ENCODE measurements around the gene METTL9. TPM values are rescaled to one million over a fixed set of nuclear protein-coding genes. Genes with fewer than 3 reads are reported as not detected.
"Not testable (repeated sequence)": the region's sequence is repeated elsewhere in the genome, so short reads cannot be mapped to it uniquely, and the experiment has no call there.

The METTL9 gene
- total and polyA plus RNA-seq, 4 donors, result 50.0 to 98.2 (median 61.3) TPM

- H3K9me3 ChIP-seq (ENCODE audit: control insufficient read depth, low read length); H3K4me1 ChIP-seq (ENCODE audit: control insufficient read depth in 1 of 2, insufficient read depth in 2 of 2, low read length in 2 of 2); intact Hi-C loops (cut with DNase I); ATAC-seq (ENCODE audit: low FRiP score); DNase-seq; H3K4me3 ChIP-seq (ENCODE audit: low read length in 2 of 2); H3K36me3 ChIP-seq (ENCODE audit: control insufficient read depth in 1 of 2, insufficient read depth in 2 of 2, low read length in 1 of 2); H3K27ac ChIP-seq (ENCODE audit: low read depth in 1 of 2, low read length in 2 of 2); H3K27me3 ChIP-seq (ENCODE audit: control insufficient read depth in 1 of 2, insufficient read depth in 2 of 2, low read length in 1 of 2): not testable (repeated sequence)
- WGBS, 2 donors, result 92% methylated on average over 6 of the region's 6 CpGs
Observed at GRCh38 chr16:21630866-21631265, 31.5 kb downstream of the METTL9 start.

GRCh38 chr16:21631376-21631775 is 32.0 kb downstream of the METTL9 start:
- WGBS, 2 donors, result 90 to 92% methylated on average over 8 of the region's 8 CpGs
- H3K36me3 ChIP-seq (ENCODE audit: control insufficient read depth in 1 of 2, insufficient read depth in 2 of 2, low read length in 1 of 2); intact Hi-C loops (cut with DNase I): not testable (repeated sequence)

DNA sequence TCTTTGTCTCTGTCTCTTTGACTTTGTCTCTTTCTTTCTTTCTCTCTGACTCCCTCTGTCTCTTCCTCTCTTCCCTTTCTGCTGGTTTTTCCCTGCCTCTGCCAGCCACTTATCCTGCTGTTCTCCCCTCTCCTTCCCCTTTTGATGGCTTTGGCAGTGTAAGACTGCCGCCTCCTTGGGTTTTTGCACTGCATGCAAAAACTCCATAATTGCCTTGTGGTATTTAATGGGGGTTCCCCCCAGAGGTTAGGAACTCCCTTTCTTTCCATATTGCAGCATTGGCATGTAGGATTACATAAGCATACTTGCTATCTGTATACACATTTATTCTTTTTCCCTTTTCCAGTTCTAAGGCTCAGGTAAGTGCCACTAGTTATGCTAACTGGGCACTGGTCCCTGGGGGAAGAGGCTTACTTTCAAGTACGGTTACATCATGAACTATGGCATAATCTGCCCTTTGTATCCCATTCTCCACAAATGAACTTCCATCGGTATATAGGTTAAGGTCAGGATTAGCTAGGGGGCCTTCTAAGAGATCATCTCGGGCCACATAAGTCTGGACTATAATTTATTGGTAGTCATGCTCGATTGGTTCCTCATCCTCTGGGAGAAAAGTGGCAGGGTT is 32.7 kb downstream of the METTL9 start:
- H3K4me1 ChIP-seq (ENCODE audit: control insufficient read depth in 1 of 2, insufficient read depth in 2 of 2, low read length in 2 of 2); intact Hi-C loops (cut with DNase I); H3K4me3 ChIP-seq (ENCODE audit: low read length in 2 of 2); DNase-seq; H3K9me3 ChIP-seq (ENCODE audit: control insufficient read depth, low read length); ATAC-seq (ENCODE audit: low FRiP score); H3K27me3 ChIP-seq (ENCODE audit: control insufficient read depth in 1 of 2, insufficient read depth in 2 of 2, low read length in 1 of 2); H3K27ac ChIP-seq (ENCODE audit: low read depth in 1 of 2, low read length in 2 of 2); H3K36me3 ChIP-seq (ENCODE audit: control insufficient read depth in 1 of 2, insufficient read depth in 2 of 2, low read length in 1 of 2): not testable (repeated sequence)
- 90 to 91% methylated on average over 5 of the region's 5 CpGs for WGBS, 2 donors

More at GRCh38 chr16:21631376-21631775, 32.0 kb downstream of the METTL9 start:
- not testable (repeated sequence) for H3K27ac ChIP-seq (ENCODE audit: low read depth in 1 of 2, low read length in 2 of 2); H3K4me1 ChIP-seq (ENCODE audit: control insufficient read depth in 1 of 2, insufficient read depth in 2 of 2, low read length in 2 of 2); H3K27me3 ChIP-seq (ENCODE audit: control insufficient read depth in 1 of 2, insufficient read depth in 2 of 2, low read length in 1 of 2); DNase-seq; H3K9me3 ChIP-seq (ENCODE audit: control insufficient read depth, low read length); H3K4me3 ChIP-seq (ENCODE audit: low read length in 2 of 2); ATAC-seq (ENCODE audit: low FRiP score)

DNA sequence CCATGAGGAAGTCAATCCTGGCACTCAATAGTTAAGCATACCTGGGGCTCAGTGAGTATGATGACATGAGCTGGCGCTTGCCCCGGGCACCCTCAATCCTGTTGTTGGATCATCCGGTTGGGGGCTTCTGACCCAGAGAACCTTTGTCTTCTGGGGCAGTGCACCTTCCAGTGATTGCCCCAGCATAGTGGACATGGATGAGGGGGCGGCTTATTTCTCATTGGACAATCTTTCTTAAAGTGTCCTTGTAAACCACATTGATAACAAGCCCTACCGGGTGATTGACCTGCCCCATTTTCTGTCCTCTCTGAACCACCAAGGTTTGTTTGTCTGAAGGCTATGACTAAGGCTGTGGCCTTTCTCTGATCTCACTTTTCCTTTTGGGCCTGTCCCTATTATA is 34.8 kb downstream of the METTL9 start:
- no peak for ATAC-seq (ENCODE audit: low FRiP score)
- Histone ChIP-seq H3K4me1 (ENCODE audit: control insufficient read depth in 1 of 2, insufficient read depth in 2 of 2, low read length in 2 of 2) (no peaks in the 10 kb centered on the region), H3K36me3 (ENCODE audit: control insufficient read depth in 1 of 2, insufficient read depth in 2 of 2, low read length in 1 of 2) (peaks cover 0 to 4% of the 10 kb centered on the region in 2 donors), H3K4me3 (ENCODE audit: low read length in 2 of 2) (no peak overlapping the region), H3K9me3 (ENCODE audit: control insufficient read depth, low read length) (no peaks in the 10 kb centered on the region), H3K27me3 (ENCODE audit: control insufficient read depth in 1 of 2, insufficient read depth in 2 of 2, low read length in 1 of 2) (no peaks in the 10 kb centered on the region), H3K27ac (ENCODE audit: low read depth in 1 of 2, low read length in 2 of 2) (no peak overlapping the region)
- no peak for DNase-seq
- intact Hi-C loops (cut with DNase I), result no loop called here
- WGBS, 2 donors, result 92 to 94% methylated on average over 5 of the region's 5 CpGs

DNA sequence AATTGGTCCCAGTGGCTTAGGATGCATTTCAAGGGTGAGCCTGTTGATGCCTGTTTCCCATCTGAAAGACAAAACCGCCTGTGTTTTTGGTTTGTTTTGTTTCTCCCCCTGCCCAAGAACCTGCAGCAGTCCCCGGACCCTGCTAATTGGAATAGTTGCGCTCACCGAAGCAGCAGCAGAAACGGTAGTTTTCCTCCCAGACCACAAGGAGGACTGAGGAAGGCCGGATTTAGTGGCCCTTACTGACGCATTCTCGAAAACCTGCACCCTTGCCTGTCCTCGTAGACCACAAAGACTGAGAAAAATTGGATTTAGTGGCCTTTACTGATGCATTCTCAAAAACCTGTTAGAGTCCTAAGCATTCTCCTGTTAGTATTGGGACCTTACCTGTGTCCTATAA is 36.3 kb downstream of the METTL9 start:
- H3K27ac ChIP-seq (ENCODE audit: low read depth in 1 of 2, low read length in 2 of 2); intact Hi-C loops (cut with DNase I); H3K27me3 ChIP-seq (ENCODE audit: control insufficient read depth in 1 of 2, insufficient read depth in 2 of 2, low read length in 1 of 2); H3K9me3 ChIP-seq (ENCODE audit: control insufficient read depth, low read length); DNase-seq; H3K4me1 ChIP-seq (ENCODE audit: control insufficient read depth in 1 of 2, insufficient read depth in 2 of 2, low read length in 2 of 2); ATAC-seq (ENCODE audit: low FRiP score); H3K36me3 ChIP-seq (ENCODE audit: control insufficient read depth in 1 of 2, insufficient read depth in 2 of 2, low read length in 1 of 2); H3K4me3 ChIP-seq (ENCODE audit: low read length in 2 of 2): not testable (repeated sequence)
- WGBS, 2 donors, result 95 to 97% methylated on average over 9 of the region's 9 CpGs

- no peaks in the 10 kb centered on the region for H3K27me3 ChIP-seq (ENCODE audit: control insufficient read depth in 1 of 2, insufficient read depth in 2 of 2, low read length in 1 of 2)
- 88 to 91% methylated on average over 37 of the region's 37 CpGs for WGBS, 2 donors
- H3K9me3 ChIP-seq (ENCODE audit: control insufficient read depth, low read length), result no peaks in the 10 kb centered on the region
- H3K4me1 ChIP-seq (ENCODE audit: control insufficient read depth in 1 of 2, insufficient read depth in 2 of 2, low read length in 2 of 2), result no peaks in the 10 kb centered on the region
- ATAC-seq (ENCODE audit: low FRiP score), result no peak
- no peak overlapping the region for H3K27ac ChIP-seq (ENCODE audit: low read depth in 1 of 2, low read length in 2 of 2)
- DNase-seq, result no peak
- no peaks in the 10 kb centered on the region for H3K36me3 ChIP-seq (ENCODE audit: control insufficient read depth in 1 of 2, insufficient read depth in 2 of 2, low read length in 1 of 2)
- intact Hi-C loops (cut with DNase I), result no loop called here
- H3K4me3 ChIP-seq (ENCODE audit: low read length in 2 of 2), result no peak overlapping the region
Observed at GRCh38 chr16:21637032-21637968, 37.9 kb downstream of the METTL9 start.

GRCh38 chr16:21638573-21638975 is 39.2 kb downstream of the METTL9 start:
- intact Hi-C loops (cut with DNase I), result no loop called here
- no peak for ATAC-seq (ENCODE audit: low FRiP score)
- no peak overlapping the region for H3K4me3 ChIP-seq (ENCODE audit: low read length in 2 of 2)

DNA sequence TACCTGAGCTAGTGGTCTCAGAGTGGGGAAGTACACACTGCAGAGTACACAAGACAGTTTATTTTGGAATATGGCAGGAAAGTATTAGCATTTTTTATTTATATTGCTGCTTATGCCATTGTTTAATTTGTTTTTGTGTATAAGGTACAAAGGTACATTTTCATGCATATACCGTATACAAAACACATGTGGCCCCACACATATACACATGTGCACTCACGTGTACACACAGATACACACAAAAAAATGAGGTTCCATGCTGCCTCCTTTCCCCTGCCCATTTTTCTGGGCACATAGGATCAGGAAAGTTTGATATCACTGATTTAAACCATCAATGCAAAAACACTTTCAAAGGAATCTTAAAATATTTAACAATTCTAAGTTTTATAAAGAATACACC is 40.1 kb downstream of the METTL9 start:
- intact Hi-C loops (cut with DNase I), result no loop called here
- WGBS, 2 donors, result 86 to 88% methylated on average over 2 of the region's 2 CpGs

More at GRCh38 chr16:21638573-21638975, 39.2 kb downstream of the METTL9 start:
- Histone ChIP-seq H3K27ac (ENCODE audit: low read depth in 1 of 2, low read length in 2 of 2) (no peak overlapping the region), H3K27me3 (ENCODE audit: control insufficient read depth in 1 of 2, insufficient read depth in 2 of 2, low read length in 1 of 2) (no peaks in the 10 kb centered on the region), H3K36me3 (ENCODE audit: control insufficient read depth in 1 of 2, insufficient read depth in 2 of 2, low read length in 1 of 2) (no peaks in the 10 kb centered on the region), H3K9me3 (ENCODE audit: control insufficient read depth, low read length) (no peaks in the 10 kb centered on the region), H3K4me1 (ENCODE audit: control insufficient read depth in 1 of 2, insufficient read depth in 2 of 2, low read length in 2 of 2) (no peaks in the 10 kb centered on the region)
- 72 to 79% methylated on average over 4 of the region's 4 CpGs for WGBS, 2 donors
- DNase-seq, result no peak

More for the DNA sequence above, 40.1 kb downstream of the METTL9 start:
- Histone ChIP-seq H3K27me3 (ENCODE audit: control insufficient read depth in 1 of 2, insufficient read depth in 2 of 2, low read length in 1 of 2) (no peaks in the 10 kb centered on the region), H3K9me3 (ENCODE audit: control insufficient read depth, low read length) (no peaks in the 10 kb centered on the region), H3K4me3 (ENCODE audit: low read length in 2 of 2) (no peak overlapping the region), H3K36me3 (ENCODE audit: control insufficient read depth in 1 of 2, insufficient read depth in 2 of 2, low read length in 1 of 2) (no peaks in the 10 kb centered on the region), H3K4me1 (ENCODE audit: control insufficient read depth in 1 of 2, insufficient read depth in 2 of 2, low read length in 2 of 2) (no peaks in the 10 kb centered on the region), H3K27ac (ENCODE audit: low read depth in 1 of 2, low read length in 2 of 2) (no peak overlapping the region)
- DNase-seq (no peak), ATAC-seq (ENCODE audit: low FRiP score) (no peak)
